GM18951 (cell line): ENCODE results near the gene ENPP3.
"Not testable (repeated sequence)": the region's sequence is repeated elsewhere in the genome, so short reads cannot be mapped to it uniquely, and the experiment has no call there.

Source experiments
- POLR2A ChIP-seq: IDR thresholded peaks from 4 replicates; pipeline ENCODE4 v1.6.1; 2011; ENCODE audit warnings: mild to moderate bottlenecking; ENCODE audit not compliant: insufficient read length, insufficient read depth; ENCODE audit errors: extremely low read depth
- in situ Hi-C: fragments of 300-500 bp; cut with MboI; formaldehyde crosslinking; loops from one replicate; pipeline ENCODE4 v1.12.0; 2022; ENCODE audit warnings: low sequenced_read_pairs, mixed read lengths, inconsistent platforms; ENCODE audit not compliant: unreplicated experiment

The ENPP3 gene

GRCh38 chr6:131744432-131745287 is 107.6 kb downstream of the ENPP3 start:
- TF ChIP-seq POLR2A, result no peak

GRCh38 chr6:131745476-131745875 is 108.4 kb downstream of the ENPP3 start:
- in situ Hi-C loops, result no loop called here
- no peak for TF ChIP-seq POLR2A

More at GRCh38 chr6:131744432-131745287, 107.6 kb downstream of the ENPP3 start:
- in situ Hi-C loops, result no loop called here

- in situ Hi-C loops, result no loop called here
- TF ChIP-seq POLR2A, result no peak
Observed at GRCh38 chr6:131747821-131748353, 110.8 kb downstream of the ENPP3 start.

- in situ Hi-C loops, result no loop called here
- no peak for TF ChIP-seq POLR2A
Observed at GRCh38 chr6:131749023-131749422, 111.9 kb downstream of the ENPP3 start.

DNA sequence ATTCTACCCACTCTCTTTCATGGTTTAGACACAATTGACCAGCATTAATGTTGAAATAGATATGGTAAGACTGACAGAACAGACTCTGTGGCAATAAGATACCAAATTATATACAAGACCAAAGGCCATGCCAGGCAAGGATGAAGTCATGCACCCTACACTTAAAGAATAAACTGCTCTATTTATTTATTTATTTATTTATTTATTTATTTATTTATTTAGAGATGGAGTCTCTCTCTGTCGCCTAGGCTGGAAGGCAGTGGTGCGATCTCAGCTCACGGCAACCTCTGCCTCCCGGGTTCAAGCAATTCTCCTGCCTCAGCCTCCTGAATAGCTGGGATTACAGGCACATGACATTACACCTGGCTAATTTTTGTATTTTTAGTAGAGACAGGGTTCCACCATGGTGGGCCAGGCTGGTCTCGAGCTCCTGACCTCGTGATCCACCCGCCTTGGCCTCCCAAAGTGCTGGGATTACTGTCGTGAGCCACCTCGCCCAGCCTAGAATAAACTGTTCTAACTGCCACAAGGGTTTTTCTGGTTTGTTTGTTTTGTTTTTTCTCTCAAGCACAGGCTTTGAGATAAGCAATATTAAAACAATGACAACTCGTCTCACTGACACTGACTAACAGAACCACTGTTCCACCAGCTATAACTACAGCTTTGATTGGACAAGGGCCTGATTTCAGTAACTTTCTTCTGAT is 114.1 kb downstream of the ENPP3 start:
- in situ Hi-C loops, result not testable (repeated sequence)

DNA sequence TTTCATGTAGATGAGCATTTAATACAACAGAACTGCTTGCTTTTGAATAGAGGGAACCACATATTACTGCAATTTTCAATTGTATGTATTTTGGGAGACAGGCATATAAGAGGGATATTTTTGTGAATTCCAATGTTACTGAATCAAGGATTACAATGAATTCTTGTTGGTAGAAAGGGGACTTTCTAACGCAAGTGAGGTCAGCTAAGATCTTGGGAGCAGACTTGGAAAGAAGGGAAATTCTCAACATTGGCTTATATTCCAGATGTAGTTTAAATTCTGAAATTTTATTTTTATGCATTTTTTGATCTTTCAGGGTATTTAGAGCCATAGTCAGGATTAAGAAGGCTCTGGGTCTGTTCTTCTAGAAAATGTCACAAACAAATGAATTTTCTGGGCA is 117.0 kb downstream of the ENPP3 start:
- TF ChIP-seq POLR2A, result no peak
- in situ Hi-C loops, result no loop called here

DNA sequence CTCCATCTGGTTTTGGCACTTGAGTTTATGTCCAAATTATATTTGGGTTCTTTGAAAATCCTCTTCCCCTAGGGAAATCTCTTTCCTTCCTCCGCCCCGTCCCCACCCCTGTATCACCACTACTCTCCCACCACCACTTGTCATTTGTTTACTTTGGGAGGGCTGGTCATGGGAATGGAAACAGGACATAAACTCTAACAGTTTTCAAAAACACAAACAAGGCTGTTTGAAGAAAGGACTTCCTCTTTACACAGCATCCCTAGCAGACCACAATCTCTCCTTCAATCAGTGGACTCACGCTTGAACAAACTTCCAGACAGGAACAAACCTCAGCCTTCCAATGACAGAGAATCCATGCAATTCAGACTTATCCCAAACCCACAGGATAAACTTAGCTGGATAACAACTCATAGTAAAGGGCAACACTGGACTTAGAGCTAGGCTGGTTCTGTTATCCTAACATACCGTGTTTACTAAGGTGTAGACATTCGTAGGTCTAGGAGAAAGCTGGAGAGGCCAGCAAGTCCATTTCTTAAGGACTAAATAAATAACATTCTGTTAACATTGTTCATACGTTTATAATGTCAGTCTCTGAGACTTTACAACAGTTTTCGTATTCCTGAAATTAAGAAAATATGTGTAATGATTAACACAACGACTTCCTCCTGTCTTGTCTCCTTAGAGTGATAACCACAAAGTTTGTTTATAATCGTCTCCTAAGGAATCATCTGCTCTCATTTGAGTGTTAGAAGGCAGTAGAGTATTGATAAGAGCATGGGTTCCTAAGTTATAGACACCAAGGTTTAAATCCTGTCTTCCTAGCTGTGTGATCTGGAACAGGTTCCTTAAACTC is 117.8 kb downstream of the ENPP3 start:
- TF ChIP-seq POLR2A, result no peak
- in situ Hi-C loops, result no loop called here

DNA sequence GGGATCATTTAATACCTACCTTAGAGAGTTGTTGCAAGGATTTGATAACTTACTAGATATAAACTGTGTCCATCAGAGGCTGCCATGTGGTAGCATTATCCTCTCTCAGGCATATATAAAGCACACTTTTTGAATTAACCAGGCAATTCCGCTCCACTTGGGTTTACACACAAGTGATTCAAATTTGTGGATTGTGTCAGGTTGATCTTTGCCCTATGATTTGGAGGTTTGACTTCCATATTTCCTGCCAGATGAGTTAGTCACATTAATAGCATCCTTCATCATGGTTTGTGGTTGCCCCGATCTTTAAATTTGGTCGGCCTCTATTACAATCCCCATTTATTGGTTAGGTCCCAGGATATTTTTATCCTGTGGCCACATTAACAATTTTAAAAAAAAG is 118.5 kb downstream of the ENPP3 start:
- TF ChIP-seq POLR2A, result no peak
- in situ Hi-C loops, result no loop called here

DNA sequence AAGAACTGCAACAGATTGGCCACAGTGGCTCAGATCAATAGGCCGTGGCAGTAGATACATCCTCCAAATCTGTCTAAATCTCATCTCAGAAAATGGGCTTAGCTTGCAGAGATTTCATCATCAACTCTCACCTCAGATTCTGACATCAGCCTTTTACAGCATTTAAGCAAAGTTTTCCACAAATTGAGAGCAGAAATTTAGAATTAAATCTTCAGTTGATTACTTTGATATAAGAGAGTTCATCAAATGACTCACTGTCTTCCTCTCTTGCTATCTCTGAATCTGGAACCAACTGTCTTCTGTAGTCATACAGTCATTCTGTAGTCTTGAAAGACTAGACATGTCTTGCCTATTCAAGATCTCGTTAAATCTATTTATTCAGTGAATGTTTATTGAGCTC is 118.9 kb downstream of the ENPP3 start:
- no peak for TF ChIP-seq POLR2A
- in situ Hi-C loops, result no loop called here

DNA sequence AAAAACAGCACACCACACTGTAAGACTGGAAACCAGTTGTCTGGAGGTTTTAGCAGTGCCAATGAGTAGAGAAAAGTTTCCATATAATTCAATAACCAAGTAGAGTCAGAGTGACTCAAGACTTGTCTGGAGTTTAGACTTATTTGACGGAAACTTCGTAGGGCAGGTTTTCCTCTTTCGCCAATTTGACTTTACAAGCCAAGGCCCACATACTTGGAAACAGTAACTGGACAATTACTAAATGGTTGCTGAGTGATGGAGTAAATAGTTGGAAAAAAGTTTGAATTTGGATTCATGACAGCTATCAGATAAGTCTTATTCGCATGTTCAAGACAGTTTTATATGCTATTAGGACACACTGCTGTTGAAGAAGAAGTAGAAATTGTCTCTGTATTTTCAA is 121.8 kb downstream of the ENPP3 start:
- in situ Hi-C loops, result no loop called here
- TF ChIP-seq POLR2A, result no peak

- in situ Hi-C loops, result no loop called here
- TF ChIP-seq POLR2A, result no peak
Observed at GRCh38 chr6:131761060-131761761, 124.1 kb downstream of the ENPP3 start.

- TF ChIP-seq POLR2A, result no peak
- in situ Hi-C loops, result no loop called here
Observed at GRCh38 chr6:131761762-131762067, 124.6 kb downstream of the ENPP3 start.

DNA sequence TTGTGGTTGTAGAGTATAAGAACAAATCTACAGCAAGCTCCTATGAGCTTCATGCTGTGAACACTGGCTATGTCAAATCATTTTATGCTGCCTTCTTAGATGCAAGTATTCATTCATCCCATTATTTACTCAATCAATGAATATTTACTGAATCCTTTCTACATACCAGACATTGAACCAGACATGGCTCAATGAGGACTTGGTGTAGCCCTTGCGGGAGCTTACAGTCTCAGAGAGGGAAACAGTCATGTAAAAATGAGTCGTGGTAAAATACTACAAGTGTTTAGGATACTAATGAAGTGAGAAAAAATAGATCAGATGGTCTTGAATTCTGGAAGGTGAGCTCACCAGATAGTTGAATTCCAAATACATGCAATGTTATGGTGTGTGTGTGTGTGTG is 125.9 kb downstream of the ENPP3 start:
- TF ChIP-seq POLR2A, result no peak
- in situ Hi-C loops, result no loop called here
